PFSK-1 (cell line): ENCODE measurements around the gene ZSCAN5A.
"Not testable (repeated sequence)": the region's sequence is repeated elsewhere in the genome, so short reads cannot be mapped to it uniquely, and the experiment has no call there.

Source experiments
- FOXP2 ChIP-seq: optimal IDR thresholded peaks from 2 replicates; pipeline ENCODE3; 2011; ENCODE audit warnings: borderline replicate concordance, control low read depth, inconsistent platforms; ENCODE audit not compliant: insufficient read depth; ENCODE audit errors: extremely low read length, extremely low read depth
- POLR2AphosphoS5 ChIP-seq: IDR thresholded peaks from 2 replicates; pipeline ENCODE4 v1.6.1; 2012; ENCODE audit warnings: low read depth, mild to moderate bottlenecking, control low read depth, low read length, moderate library complexity
- SIN3A ChIP-seq: IDR thresholded peaks from 2 replicates; pipeline ENCODE4 v1.6.1; 2012; ENCODE audit warnings: mild to moderate bottlenecking, low read length, moderate library complexity, borderline replicate concordance; ENCODE audit not compliant: insufficient read depth
- TAF1 ChIP-seq: IDR thresholded peaks from 2 replicates; pipeline ENCODE4 v1.6.1; 2012; ENCODE audit warnings: low read length, control low read depth, borderline replicate concordance; ENCODE audit not compliant: insufficient read depth
- TF ChIP-seq, protein P1 (sequence below), 2 experiments: IDR thresholded peaks; 2 replicates each; pipeline versions ENCODE4 v1.6.1 to v1.8.0; 2011 to 2012; ENCODE audit warnings: low read depth in 2 of 2, low read length in 2 of 2, control low read depth in 1 of 2, inconsistent platforms in 1 of 2, mild to moderate bottlenecking in 1 of 2, moderate library complexity in 1 of 2; ENCODE audit not compliant: insufficient read depth in 1 of 2

Gene ZSCAN5A

DNA sequence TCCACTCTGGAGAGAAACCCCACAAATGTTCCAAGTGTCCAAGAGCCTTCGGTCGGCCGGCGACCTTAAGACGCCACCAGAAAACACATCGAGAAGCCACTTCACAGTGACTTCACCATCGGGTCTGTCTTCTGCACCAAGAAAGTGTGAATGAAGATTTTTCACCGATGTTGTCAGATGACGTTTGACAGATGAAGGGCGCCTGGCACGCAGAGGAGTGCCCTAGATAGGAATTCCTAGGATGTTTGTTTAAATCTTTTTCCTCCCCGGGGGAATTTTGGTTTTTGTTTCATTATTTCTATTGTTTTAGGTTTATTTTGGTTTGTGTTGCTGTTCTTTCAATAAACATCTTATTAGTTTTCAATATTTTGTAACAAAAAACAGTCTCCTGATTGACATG lies 105.5 kb downstream of the ZSCAN5A start:
- TF ChIP-seq FOXP2 (no peak), SIN3A (no peak), TAF1 (no peak), POLR2AphosphoS5 (no peak)
- TF ChIP-seq, protein P1, sequence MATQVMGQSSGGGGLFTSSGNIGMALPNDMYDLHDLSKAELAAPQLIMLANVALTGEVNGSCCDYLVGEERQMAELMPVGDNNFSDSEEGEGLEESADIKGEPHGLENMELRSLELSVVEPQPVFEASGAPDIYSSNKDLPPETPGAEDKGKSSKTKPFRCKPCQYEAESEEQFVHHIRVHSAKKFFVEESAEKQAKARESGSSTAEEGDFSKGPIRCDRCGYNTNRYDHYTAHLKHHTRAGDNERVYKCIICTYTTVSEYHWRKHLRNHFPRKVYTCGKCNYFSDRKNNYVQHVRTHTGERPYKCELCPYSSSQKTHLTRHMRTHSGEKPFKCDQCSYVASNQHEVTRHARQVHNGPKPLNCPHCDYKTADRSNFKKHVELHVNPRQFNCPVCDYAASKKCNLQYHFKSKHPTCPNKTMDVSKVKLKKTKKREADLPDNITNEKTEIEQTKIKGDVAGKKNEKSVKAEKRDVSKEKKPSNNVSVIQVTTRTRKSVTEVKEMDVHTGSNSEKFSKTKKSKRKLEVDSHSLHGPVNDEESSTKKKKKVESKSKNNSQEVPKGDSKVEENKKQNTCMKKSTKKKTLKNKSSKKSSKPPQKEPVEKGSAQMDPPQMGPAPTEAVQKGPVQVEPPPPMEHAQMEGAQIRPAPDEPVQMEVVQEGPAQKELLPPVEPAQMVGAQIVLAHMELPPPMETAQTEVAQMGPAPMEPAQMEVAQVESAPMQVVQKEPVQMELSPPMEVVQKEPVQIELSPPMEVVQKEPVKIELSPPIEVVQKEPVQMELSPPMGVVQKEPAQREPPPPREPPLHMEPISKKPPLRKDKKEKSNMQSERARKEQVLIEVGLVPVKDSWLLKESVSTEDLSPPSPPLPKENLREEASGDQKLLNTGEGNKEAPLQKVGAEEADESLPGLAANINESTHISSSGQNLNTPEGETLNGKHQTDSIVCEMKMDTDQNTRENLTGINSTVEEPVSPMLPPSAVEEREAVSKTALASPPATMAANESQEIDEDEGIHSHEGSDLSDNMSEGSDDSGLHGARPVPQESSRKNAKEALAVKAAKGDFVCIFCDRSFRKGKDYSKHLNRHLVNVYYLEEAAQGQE (IDR thresholded peaks at IDR 0.05; ENCODE audit: insufficient read depth in 1 of 2, low read depth in 2 of 2, low read length in 2 of 2), result no peak

DNA sequence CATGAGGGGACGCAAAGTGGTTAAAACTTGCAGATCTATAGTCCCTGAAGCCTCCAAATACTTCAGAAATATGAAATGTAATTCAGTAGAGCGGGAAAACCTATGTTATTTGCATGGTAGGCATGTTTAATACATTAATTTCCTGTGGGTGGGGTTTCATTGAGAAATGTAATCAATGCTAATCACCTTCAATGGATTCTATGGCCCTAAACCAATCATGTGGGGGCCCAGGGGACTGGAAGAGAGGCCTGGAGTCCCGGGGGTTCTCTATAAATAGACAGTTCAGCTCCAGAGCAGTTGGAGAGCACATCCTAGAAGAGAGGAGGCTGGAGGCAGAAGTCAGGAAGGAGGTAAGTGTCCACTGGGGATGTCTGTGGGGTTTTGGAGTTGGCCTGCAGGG lies 112.7 kb downstream of the ZSCAN5A start, which contains the start of gene ZSCAN5C:
Gene ZSCAN5C, plus strand, starts transcription at position 301 of the 400 bp plus-strand sequence. CDS start 3,641 bp downstream, outside the sequence.
- TF ChIP-seq FOXP2, result no peak
- TF ChIP-seq, protein P1 (IDR thresholded peaks at IDR 0.05; ENCODE audit: insufficient read depth in 1 of 2, low read depth in 2 of 2, low read length in 2 of 2), result no peak

DNA sequence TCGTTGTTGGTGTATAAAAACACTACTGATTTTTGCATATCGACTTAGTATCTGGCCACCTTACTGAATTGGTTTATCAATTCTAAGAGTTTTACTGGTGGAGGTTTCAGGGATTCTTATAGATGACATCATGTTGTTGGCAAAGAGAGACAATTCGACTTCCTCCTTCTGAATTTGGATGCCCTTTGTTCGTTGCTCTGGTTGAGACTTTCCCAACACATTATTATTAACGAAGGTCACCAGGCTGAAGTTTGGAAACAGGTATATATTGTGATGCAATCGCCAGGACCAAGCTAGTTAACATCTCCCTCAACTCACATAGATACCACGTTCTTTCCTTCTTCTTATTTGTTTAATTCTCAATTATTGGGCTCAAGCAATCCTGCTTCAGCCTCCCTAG lies 115.0 kb downstream of the ZSCAN5A start:
- TF ChIP-seq FOXP2, result no peak
- TF ChIP-seq, protein P1 (IDR thresholded peaks at IDR 0.05; ENCODE audit: insufficient read depth in 1 of 2, low read depth in 2 of 2, low read length in 2 of 2), result no peak
- TF ChIP-seq SIN3A, result no peak
- TF ChIP-seq POLR2AphosphoS5, result no peak

DNA sequence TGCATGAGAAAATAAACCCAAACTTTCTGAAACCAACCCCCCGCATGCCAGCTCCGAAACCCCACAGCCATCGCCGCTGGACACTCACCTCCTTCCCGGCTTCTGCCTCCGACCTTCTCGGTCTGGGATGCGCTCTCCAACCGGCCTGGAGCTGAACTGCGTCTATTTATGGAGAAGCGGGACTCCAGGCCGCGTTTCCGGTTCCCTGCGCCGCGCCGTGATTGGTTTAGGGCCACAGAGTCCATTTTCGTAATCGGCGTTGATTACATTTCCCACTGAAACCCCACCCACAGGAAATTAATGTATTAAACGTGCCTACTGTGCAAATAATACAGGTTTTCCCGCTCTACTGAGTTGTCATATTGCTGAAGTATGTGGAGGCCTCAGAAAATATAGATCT lies 117.0 kb downstream of the ZSCAN5A start, which contains the start of gene ZSCAN5B:
Gene ZSCAN5B, minus strand, starts transcription at position 138 of the 400 bp plus-strand sequence. CDS start 4,731 bp downstream, outside the sequence.
- TF ChIP-seq POLR2AphosphoS5, SIN3A: not testable (repeated sequence)
- TF ChIP-seq, protein P1 (IDR thresholded peaks at IDR 0.05; ENCODE audit: insufficient read depth in 1 of 2, low read depth in 2 of 2, low read length in 2 of 2), result not testable (repeated sequence)

DNA sequence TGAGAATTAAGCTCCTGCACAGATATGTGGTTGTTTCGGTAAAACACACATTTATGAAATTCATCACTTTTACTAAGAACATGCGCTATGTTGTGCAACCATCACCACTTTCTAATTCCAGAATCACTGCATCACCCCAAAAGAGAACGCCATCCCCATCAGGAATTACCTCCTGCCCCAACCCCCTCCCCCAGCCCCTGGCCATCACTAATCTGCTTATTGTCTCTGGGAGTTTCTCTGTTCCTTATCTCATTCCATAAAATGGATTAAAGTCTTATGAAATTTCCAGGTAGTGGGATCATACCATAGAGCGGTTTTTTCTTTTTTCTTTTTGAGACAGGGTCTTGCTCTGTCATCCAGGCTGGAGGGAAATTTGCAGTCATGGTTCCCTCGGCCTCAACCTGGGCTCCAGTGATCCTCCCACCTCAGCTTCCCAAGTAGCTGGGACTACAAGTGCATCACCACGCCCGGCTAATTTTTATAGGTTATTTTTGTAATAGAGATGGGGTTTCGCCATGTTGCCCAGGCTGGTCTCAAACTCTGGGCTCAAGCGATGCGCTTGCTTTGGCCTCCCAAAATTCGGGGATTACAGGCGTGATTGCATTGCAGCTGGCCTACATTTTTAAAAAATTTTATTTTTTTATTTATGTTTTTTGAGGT lies 120.5 kb downstream of the ZSCAN5A start:
- no peak for TF ChIP-seq FOXP2
- no peak for TF ChIP-seq TAF1
- TF ChIP-seq, protein P1 (IDR thresholded peaks at IDR 0.05; ENCODE audit: insufficient read depth in 1 of 2, low read depth in 2 of 2, low read length in 2 of 2), result no peak
- no peak for TF ChIP-seq POLR2AphosphoS5
- no peak for TF ChIP-seq SIN3A
